GM18870 (cell line): ENCODE results near the gene NUDT1.
"Not testable (repeated sequence)": the region's sequence is repeated elsewhere in the genome, so short reads cannot be mapped to it uniquely, and the experiment has no call there.

Experiments
- ATAC-seq: cut with Tn5 transposase; IDR thresholded peaks from one replicate; pipeline ENCODE4 v1.9.1; 2021; ENCODE audit warnings: moderate library complexity; ENCODE audit not compliant: unreplicated experiment

Gene NUDT1

GRCh38 chr7:2264158-2264557, 22.1 kb downstream of the NUDT1 start:
- ATAC-seq = no peak

GRCh38 chr7:2266911-2267310, 24.9 kb downstream of the NUDT1 start:
- ATAC-seq = no peak

GRCh38 chr7:2269089-2269990, 27.3 kb downstream of the NUDT1 start:
- not testable (repeated sequence) for ATAC-seq

GRCh38 chr7:2269991-2270460, 28.0 kb downstream of the NUDT1 start:
- no peak for ATAC-seq

GRCh38 chr7:2270495-2270894, 28.5 kb downstream of the NUDT1 start:
- no peak for ATAC-seq

GRCh38 chr7:2271273-2272026, 29.4 kb downstream of the NUDT1 start:
- no peak for ATAC-seq

- no peak for ATAC-seq
These were observed 30.0 kb downstream of the NUDT1 start for GRCh38 chr7:2272031-2272430.

GRCh38 chr7:2273866-2274265, 31.8 kb downstream of the NUDT1 start:
- ATAC-seq = no peak

GRCh38 chr7:2274666-2275065, 32.6 kb downstream of the NUDT1 start:
- no peak for ATAC-seq

- no peak for ATAC-seq
These were observed 33.1 kb downstream of the NUDT1 start for GRCh38 chr7:2275101-2275500.

GRCh38 chr7:2276107-2276506, 34.1 kb downstream of the NUDT1 start:
- ATAC-seq = no peak

GRCh38 chr7:2278026-2278425, 36.0 kb downstream of the NUDT1 start:
- no peak for ATAC-seq

- no peak for ATAC-seq
These were observed 37.9 kb downstream of the NUDT1 start for GRCh38 chr7:2279896-2280295.

- no peak for ATAC-seq
These were observed 38.4 kb downstream of the NUDT1 start for GRCh38 chr7:2280424-2280823.

- no peak for ATAC-seq
These were observed 39.5 kb downstream of the NUDT1 start for GRCh38 chr7:2281541-2281940.

- no peak for ATAC-seq
These were observed 40.2 kb downstream of the NUDT1 start for GRCh38 chr7:2282185-2282751.

GRCh38 chr7:2283074-2283473, 41.0 kb downstream of the NUDT1 start:
- ATAC-seq = no peak

GRCh38 chr7:2287745-2288144, 45.7 kb downstream of the NUDT1 start:
- no peak for ATAC-seq

GRCh38 chr7:2288503-2288902, 46.5 kb downstream of the NUDT1 start:
- peak; percentile 56 for ATAC-seq

- no peak for ATAC-seq
These were observed 47.1 kb downstream of the NUDT1 start for GRCh38 chr7:2289111-2289586.

GRCh38 chr7:2289621-2290020, 47.6 kb downstream of the NUDT1 start:
- no peak for ATAC-seq
